Fibroblast of lung (primary cell): Measurements from ENCODE around the gene DCP1A. TPM values are rescaled to one million over a fixed set of nuclear protein-coding genes. Genes with fewer than 3 reads are reported as not detected.
A peak's percentile ranks its signal among the peaks of the same experiment; 100 is the strongest.

Source experiments
- DNase-seq, 2 donors: peaks; one replicate each; pipeline versions ENCODE4 v3.0.0 to v3.0.0-alpha.2; 2010; ENCODE audit warnings: low read depth in 2 of 2
- H2AFZ ChIP-seq: 2 replicates; pipeline ENCODE4 v1.5.1; 2012; ENCODE audit warnings: low read length, control low read depth, inconsistent platforms
- H3K27ac ChIP-seq: 2 replicates; pipeline ENCODE4 v1.5.1; 2011; ENCODE audit warnings: low read length, control low read depth; ENCODE audit not compliant: insufficient read depth
- H3K27me3 ChIP-seq: 2 replicates; pipeline ENCODE4 v1.5.1; 2011; ENCODE audit warnings: mild to moderate bottlenecking, low read length; ENCODE audit not compliant: control insufficient read depth, insufficient read depth
- H3K36me3 ChIP-seq: 2 replicates; pipeline ENCODE4 v1.5.1; 2011; ENCODE audit warnings: low read length; ENCODE audit not compliant: control insufficient read depth, insufficient read depth
- H3K4me1 ChIP-seq: 2 replicates; pipeline ENCODE4 v1.5.1; 2011; ENCODE audit warnings: low read length; ENCODE audit not compliant: control insufficient read depth, insufficient read depth; ENCODE audit errors: extremely low read depth
- H3K4me2 ChIP-seq: 2 replicates; pipeline ENCODE4 v1.5.1; 2011; ENCODE audit warnings: low read length, control low read depth; ENCODE audit not compliant: insufficient read depth; ENCODE audit errors: extremely low read depth
- H3K4me3 ChIP-seq, 4 experiments: fragments of 200-600 bp in 1 of 4; sonication (generic) in 1 of 4; replicated peaks in 1 of 4; 2 replicates each; pipeline ENCODE4 v1.5.1; 2011 to 2016; ENCODE audit warnings: low read length in 4 of 4, low read depth in 3 of 4, mild to moderate bottlenecking in 3 of 4, control low read depth in 2 of 4, inconsistent platforms in 1 of 4, mixed read lengths in 1 of 4; ENCODE audit not compliant: insufficient read depth in 1 of 4; ENCODE audit errors: control extremely low read depth in 1 of 4
- H3K79me2 ChIP-seq: 2 replicates; pipeline ENCODE4 v1.5.1; 2012; ENCODE audit warnings: mild to moderate bottlenecking, low read length, inconsistent platforms; ENCODE audit not compliant: control insufficient read depth, insufficient read depth
- H3K9ac ChIP-seq: 2 replicates; pipeline ENCODE4 v1.5.1; 2011; ENCODE audit warnings: mild to moderate bottlenecking, low read length, control low read depth; ENCODE audit not compliant: insufficient read depth
- H3K9me3 ChIP-seq: 2 replicates; pipeline ENCODE4 v1.5.1; 2012; ENCODE audit warnings: low read depth, low read length; ENCODE audit not compliant: control insufficient read depth, insufficient read depth
- H4K20me1 ChIP-seq: 2 replicates; pipeline ENCODE4 v1.5.1; 2011; ENCODE audit warnings: low read length; ENCODE audit not compliant: control insufficient read depth, insufficient read depth; ENCODE audit errors: extremely low read depth
- EZH2 ChIP-seq: IDR thresholded peaks from 2 replicates; pipeline ENCODE4 v1.5.1; 2012; ENCODE audit warnings: low read length, control low read depth, mild to moderate bottlenecking; ENCODE audit errors: missing control alignments
- polyA plus RNA-seq, 2 donors: library from polyadenylated mRNA; depleted of rRNA in 1 of 2; stranded (reverse) in 1 of 2; unstranded in 1 of 2; fragments of >200 nt; gene quantifications; 2 replicates each; pipeline ENCODE4 v1.2.1, GENCODE V29; 2011 to 2012; ENCODE audit warnings: missing spikeins in 1 of 2
- total RNA-seq: library from RNA; depleted of rRNA; stranded (reverse); fragments of >200 nt; gene quantifications from 2 replicates; pipeline ENCODE4 v1.2.1, GENCODE V29; 2014
- TF ChIP-seq, protein P1 (sequence below), 2 donors: IDR thresholded peaks in 1 of 2; conservative IDR thresholded peaks in 1 of 2; 1 replicate in 1 of 2; 2 replicates in 1 of 2; pipeline ENCODE4 v1.5.1; 2011 to 2012; ENCODE audit warnings: low read length in 2 of 2, control low read depth in 1 of 2, inconsistent platforms in 1 of 2, low read depth in 1 of 2, mild to moderate bottlenecking in 1 of 2

The DCP1A gene
- total and polyA plus RNA-seq, 2 donors (not counting 1 experiment from before 2014, with no cell fraction given): 17.2 to 24.2 TPM

DNA sequence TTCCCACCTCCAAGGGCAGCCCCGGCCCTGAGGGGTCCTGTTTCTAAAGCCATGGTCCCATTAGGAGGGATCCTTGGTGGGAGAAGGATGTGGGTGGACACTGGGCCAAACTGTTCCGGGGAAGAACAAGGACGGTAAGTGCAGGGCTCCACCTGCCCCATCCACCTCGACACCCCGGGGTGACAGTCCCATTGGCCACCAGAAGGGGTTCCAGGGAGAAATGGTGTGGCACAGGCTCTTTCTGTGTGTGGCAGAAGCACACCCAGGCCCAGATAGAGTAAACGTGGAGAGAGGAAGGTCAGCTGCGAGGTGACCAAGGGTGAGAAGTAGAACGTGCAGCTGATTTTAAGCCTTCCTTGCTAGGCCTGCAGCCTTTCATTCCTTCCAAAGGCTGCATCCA lies 103.6 kb downstream of the DCP1A start:
- no peak overlapping the region for H3K9ac ChIP-seq
- H3K4me3 ChIP-seq: no peak overlapping the region
- H3K9me3 ChIP-seq: no peaks in the 10 kb centered on the region
- peaks cover 11% of the 10 kb centered on the region for H3K4me1 ChIP-seq
- no peak overlapping the region for H3K4me2 ChIP-seq
- peaks cover 91% of the 10 kb centered on the region for H3K79me2 ChIP-seq
- H4K20me1 ChIP-seq: peaks cover 2% of the 10 kb centered on the region
- H3K27me3 ChIP-seq: no peaks in the 10 kb centered on the region
- peaks cover 18% of the 10 kb centered on the region for H3K36me3 ChIP-seq
- H2AFZ ChIP-seq: no peak overlapping the region
- TF ChIP-seq, protein P1, sequence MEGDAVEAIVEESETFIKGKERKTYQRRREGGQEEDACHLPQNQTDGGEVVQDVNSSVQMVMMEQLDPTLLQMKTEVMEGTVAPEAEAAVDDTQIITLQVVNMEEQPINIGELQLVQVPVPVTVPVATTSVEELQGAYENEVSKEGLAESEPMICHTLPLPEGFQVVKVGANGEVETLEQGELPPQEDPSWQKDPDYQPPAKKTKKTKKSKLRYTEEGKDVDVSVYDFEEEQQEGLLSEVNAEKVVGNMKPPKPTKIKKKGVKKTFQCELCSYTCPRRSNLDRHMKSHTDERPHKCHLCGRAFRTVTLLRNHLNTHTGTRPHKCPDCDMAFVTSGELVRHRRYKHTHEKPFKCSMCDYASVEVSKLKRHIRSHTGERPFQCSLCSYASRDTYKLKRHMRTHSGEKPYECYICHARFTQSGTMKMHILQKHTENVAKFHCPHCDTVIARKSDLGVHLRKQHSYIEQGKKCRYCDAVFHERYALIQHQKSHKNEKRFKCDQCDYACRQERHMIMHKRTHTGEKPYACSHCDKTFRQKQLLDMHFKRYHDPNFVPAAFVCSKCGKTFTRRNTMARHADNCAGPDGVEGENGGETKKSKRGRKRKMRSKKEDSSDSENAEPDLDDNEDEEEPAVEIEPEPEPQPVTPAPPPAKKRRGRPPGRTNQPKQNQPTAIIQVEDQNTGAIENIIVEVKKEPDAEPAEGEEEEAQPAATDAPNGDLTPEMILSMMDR (conservative IDR thresholded peaks at IDR 0.05 in 1 of 2, IDR thresholded peaks at IDR 0.05 in 1 of 2; ENCODE audit: low read depth in 1 of 2, low read length in 2 of 2): no peak
- no peak for TF ChIP-seq EZH2
- no peak for DNase-seq
- peak overlapping the region; percentile 34 for H3K27ac ChIP-seq

DNA sequence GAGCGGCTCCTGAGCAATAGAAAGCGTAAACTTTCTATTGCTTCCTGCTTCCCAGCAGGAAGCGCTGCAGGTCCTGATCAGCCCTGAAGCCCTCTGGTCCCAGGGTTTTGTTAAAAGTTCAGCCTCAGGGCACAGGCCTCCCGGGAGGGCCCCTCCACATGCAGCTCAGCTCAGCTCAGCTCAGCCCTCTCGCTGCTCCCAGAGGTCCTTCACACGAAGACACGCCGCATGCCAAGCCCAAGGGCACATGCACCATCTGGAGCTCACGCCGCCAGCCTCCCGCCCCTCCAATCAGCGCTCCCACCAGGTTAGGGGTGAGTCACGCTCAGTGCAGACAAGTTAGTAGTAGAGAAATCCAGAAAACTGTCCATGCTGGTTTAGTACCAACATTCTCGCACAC lies 104.2 kb downstream of the DCP1A start:
- Histone ChIP-seq H3K4me1 (peaks cover 17% of the 10 kb centered on the region), H3K79me2 (peaks cover 85% of the 10 kb centered on the region), H3K9ac (no peak overlapping the region), H3K27ac (peak overlapping the region; percentile 34), H2AFZ (no peak overlapping the region), H3K36me3 (peaks cover 24% of the 10 kb centered on the region), H3K4me3 (no peak overlapping the region), H3K27me3 (no peaks in the 10 kb centered on the region), H4K20me1 (peaks cover 2% of the 10 kb centered on the region), H3K4me2 (no peak overlapping the region), H3K9me3 (no peaks in the 10 kb centered on the region)
- TF ChIP-seq, protein P1 (conservative IDR thresholded peaks at IDR 0.05 in 1 of 2, IDR thresholded peaks at IDR 0.05 in 1 of 2; ENCODE audit: low read depth in 1 of 2, low read length in 2 of 2): no peak
- TF ChIP-seq EZH2: no peak
- DNase-seq: peak; percentile 35 to 65

DNA sequence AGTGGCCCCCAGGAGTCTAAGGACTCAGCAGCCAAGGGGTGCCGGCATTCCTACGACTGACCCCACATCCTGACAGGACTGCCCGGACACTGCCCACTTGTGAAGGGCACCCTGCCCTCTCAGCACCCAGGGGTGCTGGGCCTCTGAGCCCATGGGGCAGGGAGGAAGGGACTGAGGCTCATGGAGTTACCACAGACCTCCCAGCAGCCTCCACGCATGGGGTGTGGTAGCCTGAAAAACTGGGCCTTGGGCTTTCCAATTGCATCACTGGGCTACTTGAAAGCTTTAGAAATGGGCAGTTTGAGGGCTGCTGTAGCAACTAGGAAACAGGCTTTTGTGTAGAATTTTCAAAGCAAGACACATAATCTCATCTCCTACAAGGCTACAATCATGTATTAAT lies 104.7 kb downstream of the DCP1A start:
- Histone ChIP-seq H3K27ac (peak overlapping the region; percentile 34), H3K4me1 (peaks cover 17% of the 10 kb centered on the region), H3K27me3 (no peaks in the 10 kb centered on the region), H3K9ac (no peak overlapping the region), H2AFZ (no peak overlapping the region), H3K9me3 (no peaks in the 10 kb centered on the region), H3K36me3 (peaks cover 24% of the 10 kb centered on the region), H3K79me2 (peaks cover 80% of the 10 kb centered on the region), H3K4me3 (no peak overlapping the region), H4K20me1 (no peaks in the 10 kb centered on the region), H3K4me2 (no peak overlapping the region)
- peak in 1 of 2 donors; percentile 32 for DNase-seq
- no peak for TF ChIP-seq EZH2
- TF ChIP-seq, protein P1 (conservative IDR thresholded peaks at IDR 0.05 in 1 of 2, IDR thresholded peaks at IDR 0.05 in 1 of 2; ENCODE audit: low read depth in 1 of 2, low read length in 2 of 2): no peak
